HG03108 (cell line): Measurements from ENCODE around the gene CSMD2.

Experiments
- ATAC-seq: cut with Tn5 transposase; IDR thresholded peaks from one replicate; pipeline ENCODE4 v1.9.1; 2021; ENCODE audit warnings: moderate library complexity; ENCODE audit not compliant: unreplicated experiment

CSMD2 gene

GRCh38 chr1:33654267-33654834 is 510.7 kb downstream of the CSMD2 start:
- no peak for ATAC-seq

DNA sequence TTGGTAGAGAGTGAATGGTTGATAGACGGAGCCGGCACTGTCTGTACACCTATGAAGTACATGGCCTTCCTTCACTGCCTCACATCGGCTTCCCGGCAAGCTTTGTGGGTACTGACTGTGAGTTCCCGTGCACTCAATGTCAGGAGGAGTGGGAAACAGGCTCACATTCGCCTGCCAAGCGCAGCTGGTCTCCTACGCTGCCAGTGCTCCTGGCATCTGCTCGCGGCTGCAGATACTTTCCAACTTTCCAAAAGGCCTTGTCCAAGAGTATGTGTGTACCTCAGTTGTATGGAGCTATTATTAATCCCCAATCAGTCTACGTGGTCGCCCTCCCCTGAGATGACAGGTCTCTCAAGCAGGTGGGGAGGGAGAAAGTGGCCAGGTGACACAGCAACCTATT is 511.8 kb downstream of the CSMD2 start:
- ATAC-seq, result no peak

DNA sequence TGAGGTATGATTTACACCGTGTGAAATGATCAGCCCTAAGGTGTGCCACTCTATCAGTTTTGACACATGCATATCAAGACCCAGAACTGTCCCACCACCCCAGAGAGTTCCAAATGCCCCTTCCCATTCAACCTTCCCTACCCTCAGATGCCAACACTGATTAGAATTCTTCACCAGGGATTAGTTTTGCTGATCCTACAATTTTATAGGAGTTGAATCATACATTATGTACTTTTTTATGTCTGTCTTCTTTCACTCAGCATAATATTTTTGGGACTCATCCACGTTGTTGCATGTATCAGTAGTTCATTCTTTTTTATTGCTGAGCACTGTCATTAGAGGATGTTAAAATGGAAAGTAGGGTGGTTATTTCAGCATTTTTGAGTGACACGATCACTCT is 514.3 kb downstream of the CSMD2 start:
- ATAC-seq, result no peak

GRCh38 chr1:33649759-33650158 is 515.3 kb downstream of the CSMD2 start:
- no peak for ATAC-seq

DNA sequence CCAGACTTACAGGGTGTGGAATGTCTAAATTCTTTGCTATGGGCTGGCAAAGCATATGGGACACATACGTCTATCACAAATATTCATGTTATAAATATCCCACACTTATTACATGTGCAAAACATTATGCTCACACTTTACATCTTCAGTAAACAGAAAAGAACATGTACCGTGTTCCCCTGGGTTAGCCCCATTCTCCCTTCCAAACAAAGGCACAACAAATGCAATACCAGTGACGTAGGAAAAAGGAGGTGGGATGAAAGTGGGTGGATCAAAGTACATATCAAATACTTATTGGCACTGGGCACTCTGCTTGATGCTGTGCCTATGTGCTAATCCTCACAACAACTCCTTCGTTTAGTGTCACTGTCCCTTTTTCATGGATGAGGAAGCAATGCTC is 521.8 kb downstream of the CSMD2 start:
- no peak for ATAC-seq

DNA sequence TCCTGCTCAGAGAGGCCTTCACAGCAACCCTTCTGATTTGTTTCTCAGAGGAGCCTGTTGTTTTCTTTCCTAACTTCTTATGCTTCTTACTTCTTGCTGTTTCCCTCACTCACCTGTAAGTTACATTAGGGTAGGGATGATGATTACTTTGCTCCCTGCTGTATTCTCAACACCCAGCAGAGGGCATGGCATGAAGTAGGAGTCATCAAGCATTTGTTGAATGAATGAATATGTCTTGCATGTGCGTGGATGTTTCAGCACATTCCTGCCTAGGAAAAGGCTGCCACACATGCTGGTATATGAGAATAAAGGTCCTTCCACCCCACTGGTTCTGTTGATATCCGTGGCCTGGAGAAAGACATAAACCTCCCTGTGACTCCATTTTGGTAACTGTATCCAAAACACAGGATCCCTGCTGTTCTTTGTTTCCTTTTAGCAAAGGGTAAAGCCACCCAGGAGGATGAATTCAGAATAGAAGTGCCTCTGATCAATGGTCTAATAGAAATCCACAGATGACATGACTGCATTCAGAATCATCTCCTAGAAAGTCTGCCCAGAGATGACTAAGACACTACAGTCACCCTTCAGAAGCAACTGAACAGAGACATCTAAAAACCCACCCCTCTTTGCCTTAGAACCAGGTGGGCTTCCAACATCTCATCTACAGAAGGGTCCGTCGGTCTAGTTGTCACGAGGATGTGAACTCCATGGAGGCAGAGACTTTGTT is 523.8 kb downstream of the CSMD2 start:
- no peak for ATAC-seq

GRCh38 chr1:33640114-33640660 is 524.8 kb downstream of the CSMD2 start:
- ATAC-seq, result no peak

DNA sequence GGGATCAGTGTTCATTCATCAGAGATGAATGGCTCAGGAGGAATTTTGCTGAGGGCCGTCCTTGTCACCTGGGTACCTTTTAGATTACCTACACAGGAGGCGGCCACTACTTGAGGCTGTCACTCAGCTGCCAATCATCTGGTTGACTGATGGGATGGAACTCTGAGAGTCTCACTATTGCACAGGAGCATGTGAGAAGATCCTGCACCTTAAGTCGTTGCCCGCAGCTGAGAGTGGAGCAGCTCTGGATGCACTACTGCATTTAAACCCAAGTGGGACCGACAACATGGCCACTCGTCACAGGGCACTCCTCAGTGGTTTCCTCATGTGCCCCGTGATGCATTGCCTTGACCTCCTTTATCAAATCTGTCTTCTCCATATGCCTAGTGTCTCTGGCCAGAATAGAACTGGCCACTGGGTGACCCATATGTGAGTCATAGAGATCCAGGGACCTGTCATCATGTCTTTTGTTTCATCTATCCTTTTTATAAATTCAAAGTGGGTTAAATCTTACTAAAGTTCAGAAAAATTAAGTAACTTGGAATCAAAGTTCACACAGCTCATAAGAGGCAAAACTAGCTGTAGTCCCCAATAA is 527.1 kb downstream of the CSMD2 start:
- no peak for ATAC-seq

DNA sequence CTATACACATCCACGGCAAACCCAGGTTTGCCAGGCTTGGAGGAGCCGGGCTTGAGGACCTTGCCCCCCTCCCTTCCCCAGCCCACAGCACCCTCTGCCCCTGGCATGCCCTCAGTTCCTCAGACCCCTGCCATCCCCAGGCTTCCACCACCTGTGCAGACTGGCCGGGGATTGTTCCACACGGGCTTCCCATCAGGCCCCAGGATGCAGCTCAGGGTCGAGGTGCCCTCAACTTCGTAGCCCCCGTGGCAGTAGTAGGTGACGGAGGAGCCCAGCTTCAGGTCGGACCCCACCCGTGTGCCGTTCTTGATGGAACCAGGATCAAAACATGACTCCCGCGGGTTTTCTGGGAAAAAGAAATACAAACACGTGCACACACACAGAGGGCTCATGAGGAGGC is 528.8 kb downstream of the CSMD2 start:
- ATAC-seq, result no peak

- no peak for ATAC-seq
These were observed 529.6 kb downstream of the CSMD2 start for GRCh38 chr1:33635336-33636012.

DNA sequence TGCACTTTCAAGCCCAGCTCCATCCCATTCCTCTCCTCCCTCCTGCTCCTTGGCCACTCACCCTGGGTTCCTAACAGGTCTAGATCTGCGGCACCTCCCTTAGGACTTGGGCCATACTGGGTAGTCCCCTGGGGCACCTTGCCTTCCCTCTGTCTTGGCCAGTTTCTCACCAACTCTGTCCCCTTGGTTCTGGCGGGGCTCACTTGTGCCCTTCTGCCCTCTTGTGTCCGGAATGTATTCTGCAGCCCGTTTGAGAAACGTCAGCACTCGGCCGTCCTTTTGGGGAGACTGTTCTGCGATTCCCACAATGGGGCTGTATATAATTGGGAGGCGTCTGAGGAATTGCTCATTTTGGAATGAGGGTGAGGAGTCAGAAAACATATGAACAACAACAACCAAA is 530.2 kb downstream of the CSMD2 start:
- no peak for ATAC-seq

GRCh38 chr1:33634143-33634542 is 530.9 kb downstream of the CSMD2 start:
- ATAC-seq, result no peak

GRCh38 chr1:33633019-33633801 is 531.8 kb downstream of the CSMD2 start:
- no peak for ATAC-seq

- ATAC-seq, result no peak
These were observed 534.3 kb downstream of the CSMD2 start for GRCh38 chr1:33630686-33631085.

GRCh38 chr1:33626801-33627200 is 538.2 kb downstream of the CSMD2 start:
- ATAC-seq, result no peak

- no peak for ATAC-seq
These were observed 539.8 kb downstream of the CSMD2 start for GRCh38 chr1:33624991-33625870.

- no peak for ATAC-seq
These were observed 540.6 kb downstream of the CSMD2 start for GRCh38 chr1:33624261-33624990.

DNA sequence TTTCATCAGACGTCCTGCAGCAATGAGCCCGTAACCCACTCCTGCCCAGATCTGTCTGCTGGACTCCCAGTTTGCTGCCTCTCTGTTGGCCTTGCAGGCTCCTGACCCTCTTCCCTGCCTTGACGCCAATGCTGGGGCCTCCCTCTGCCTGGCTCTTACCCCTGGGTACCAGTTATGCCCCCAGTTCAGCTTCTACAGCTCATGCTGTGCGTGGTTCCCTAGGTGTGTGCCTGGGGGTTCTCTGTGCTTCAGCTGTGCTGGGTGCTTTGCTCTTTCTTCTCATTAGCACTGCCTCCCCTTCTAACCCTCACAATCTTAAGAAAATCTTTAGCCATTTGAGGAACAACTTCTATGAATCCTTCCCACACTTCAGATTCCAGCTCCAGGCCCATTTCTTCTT is 541.2 kb downstream of the CSMD2 start:
- no peak for ATAC-seq

DNA sequence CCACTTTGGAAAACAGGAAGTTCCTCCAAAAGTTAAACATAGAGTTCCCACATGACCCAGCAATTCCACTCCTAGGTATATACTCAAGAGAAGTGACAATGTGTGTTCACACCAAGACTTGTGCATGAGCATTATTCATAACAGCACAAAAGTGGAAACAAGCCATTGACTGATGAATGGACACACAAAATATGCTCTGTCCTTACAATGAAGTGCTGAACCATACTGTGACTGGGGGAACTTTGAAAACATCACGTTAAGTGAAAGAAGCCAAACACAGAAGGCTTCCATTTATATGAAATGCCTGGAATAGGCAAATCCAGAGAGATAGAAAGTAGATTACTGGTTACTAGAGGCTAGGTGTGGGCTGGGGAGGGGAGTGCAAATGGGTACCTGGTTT is 542.3 kb downstream of the CSMD2 start:
- no peak for ATAC-seq
